ENCODE data around the gene FSTL5.
"Not testable (repeated sequence)": the region's sequence is repeated elsewhere in the genome, so short reads cannot be mapped to it uniquely, and the experiment has no call there.

Gene FSTL5

DNA sequence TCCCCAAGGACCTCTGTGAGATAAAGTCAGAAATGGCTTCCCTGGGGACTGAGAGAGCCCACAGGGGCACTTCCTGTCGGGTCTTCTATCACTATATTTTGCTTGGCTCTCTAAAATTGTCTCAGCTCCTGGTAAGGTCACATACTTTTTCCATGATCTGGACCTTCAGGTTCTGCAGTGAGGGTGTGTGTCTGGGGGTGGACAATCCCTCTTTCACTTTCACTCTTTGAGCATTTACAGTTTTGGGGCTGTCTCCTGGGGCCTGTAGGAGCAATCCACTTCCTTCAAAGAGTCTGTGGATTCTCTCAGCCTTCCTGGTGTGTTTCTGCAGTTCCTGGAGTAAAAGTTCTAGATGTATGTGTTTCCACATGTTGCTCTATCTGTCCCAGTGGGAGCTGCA lies 335.7 kb downstream of the FSTL5 start:
- no peak for DNase-seq

DNA sequence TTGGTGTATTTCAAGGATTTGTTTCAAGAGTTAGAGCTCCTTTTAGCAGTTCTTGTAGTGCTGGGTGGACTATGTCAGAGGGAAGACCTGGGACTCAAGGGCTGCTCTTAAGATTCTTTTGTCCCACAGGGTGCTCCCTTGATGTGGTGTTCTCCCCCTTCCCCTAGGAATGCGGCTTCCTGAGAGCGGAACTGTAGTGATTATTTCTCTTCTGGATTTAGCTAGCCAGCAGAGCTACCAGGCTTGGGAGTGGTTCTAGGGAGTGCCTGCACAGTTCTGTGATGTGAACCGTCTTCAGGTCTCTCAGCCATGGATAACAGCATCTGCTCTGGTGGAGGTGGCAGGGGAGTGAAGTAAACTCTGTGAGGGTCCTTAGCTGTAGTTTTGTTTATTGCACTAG lies 336.8 kb downstream of the FSTL5 start:
- DNase-seq, result no peak

DNA sequence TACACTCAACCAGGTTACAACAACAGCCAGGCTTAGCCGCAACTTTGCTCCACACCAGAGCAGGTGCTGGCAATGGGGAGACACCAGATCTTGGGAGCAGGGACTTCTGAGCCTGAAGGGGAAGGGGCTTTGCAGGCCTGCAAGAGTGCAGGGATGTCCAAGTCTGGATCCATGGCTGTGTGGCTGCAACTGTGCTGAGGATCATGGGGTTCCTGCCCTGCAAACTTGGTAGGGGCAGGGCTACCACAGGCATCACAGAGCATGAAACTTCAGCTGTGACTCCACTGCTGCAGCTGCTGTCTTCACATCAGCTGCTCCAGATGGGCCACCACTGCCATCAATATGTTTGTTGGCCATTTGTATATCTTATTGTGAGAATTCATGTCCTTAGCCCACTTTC lies 340.4 kb downstream of the FSTL5 start:
- DNase-seq, result no peak

DNA sequence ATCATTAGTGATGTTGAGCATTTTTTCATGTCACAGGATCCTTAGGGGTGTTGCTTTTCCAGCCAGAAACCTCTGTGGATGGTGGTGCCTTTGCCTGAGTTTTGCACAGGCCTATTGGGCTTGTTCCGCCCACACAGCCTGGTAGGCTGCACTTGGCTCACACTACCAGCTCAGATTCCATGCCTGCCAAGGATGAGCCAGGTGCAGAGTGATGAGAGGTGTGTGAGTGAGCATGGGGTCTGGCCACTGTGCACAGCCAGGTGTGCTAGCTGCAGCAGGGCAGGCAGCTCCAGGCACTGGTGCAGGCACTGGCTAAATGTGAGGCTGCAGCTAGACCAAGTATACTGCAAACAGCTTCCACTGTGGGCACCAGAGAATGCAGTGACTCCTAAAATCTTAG lies 341.6 kb downstream of the FSTL5 start:
- DNase-seq, result no peak

DNA sequence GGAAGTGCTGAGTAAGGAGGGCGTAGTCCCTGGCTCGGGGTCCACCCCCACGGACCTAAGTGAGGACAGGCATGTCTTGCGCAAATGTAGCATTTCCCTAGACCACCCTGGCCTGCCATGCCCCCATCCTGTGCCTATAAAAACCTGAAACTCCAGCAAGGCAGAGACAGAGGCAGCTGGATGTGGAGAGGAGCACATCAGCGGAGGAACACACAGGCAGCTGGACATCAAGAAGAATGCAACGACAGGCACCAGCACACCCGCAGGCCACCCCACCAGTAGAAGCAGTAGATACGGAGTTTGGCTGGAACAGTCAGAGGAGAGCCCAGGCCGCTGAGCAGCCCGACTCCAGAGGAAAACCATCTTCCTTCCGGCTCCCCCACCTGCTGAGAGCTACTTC lies 345.9 kb downstream of the FSTL5 start:
- DNase-seq, result no peak

DNA sequence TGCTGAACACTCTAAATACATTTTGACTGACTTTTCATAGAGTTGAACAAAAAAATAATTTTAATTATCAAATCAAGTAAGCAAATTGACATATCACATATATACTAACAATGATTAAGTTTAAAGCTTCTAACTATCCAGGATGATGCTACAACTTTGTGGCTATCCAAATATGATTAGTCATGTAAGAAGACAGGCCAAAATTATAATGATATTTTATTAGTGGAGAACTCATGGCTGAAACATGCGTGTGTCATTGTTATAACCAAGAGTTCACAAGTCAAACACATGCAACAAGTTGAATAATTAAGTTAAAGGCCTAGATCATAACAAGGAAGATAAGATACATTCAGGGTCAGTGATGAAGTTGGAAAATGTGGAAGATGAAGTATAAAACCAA lies 346.8 kb downstream of the FSTL5 start:
- no peak for DNase-seq

DNA sequence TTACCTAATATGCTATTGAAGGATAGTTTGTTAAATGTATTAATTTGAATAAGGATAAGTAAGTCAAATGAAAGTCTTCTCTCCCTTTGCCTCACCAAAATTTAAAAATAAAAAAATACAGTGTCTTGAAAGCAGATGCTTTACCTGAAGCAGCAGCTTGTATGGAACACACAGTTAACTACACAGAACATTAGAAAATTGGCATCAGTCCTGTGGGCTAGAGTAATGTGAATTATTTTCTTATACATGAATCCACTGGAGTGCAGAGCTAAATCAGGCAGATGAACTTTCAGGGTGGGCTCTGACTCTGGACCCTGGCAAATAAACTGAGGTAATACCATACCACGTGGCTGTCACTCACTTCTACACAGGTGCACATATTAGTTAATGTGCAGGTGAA lies 348.0 kb downstream of the FSTL5 start:
- no peak for DNase-seq

DNA sequence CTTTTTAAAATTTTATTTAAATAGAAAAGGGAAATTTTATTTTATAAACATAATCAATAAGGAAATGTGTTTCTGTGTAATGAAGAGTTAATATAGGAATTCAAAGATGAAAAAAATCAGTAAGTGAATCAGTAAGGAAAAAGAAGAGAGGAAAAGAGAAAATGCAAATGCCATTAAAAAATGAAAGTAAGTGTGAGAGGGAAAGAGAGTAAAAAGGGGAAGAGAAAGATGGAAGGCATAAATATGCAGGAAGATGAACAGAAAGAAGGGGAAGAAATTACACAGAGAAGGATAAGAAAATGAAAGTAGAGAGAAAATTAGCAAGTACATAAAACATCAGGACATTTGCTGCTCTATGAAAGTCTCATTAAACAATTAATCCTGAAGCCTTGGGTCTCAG lies 349.9 kb downstream of the FSTL5 start:
- DNase-seq, result no peak

DNA sequence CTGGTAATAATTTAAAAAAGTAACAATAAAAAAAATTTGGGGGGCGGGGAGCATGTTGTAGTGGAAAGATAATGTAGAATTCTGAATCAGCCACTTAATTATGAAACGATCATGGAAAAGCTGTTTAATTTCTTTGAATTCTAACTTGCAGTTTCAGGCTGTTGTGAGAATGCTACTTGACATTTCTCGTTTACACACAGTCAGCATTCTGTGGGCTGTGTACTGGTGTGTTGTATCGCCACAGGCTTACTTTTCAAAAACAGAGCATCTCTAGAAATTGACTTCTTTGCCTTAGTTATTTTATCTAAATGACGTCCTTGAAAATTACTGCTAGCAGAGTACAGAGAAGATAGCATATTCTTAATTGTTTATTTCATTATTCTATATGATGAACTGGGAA lies 350.4 kb downstream of the FSTL5 start:
- no peak for DNase-seq

DNA sequence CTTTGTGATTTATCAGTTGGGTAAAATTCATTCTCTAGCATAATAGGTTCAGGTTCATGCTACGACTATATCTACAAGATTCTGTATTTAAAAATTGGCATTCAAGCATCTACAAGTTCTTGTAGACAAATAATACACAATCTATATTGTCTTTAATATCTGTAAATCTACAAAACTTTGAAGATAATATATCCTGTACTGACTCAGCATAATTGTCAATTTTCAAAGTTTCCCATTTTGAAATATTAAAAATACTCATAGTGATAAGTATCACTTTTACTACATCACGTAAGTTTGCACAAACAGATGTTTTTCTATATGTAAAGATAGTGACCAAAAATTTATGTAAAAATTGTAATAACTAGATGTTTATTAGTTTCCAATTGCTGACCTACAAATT lies 360.6 kb downstream of the FSTL5 start:
- DNase-seq, result no peak

DNA sequence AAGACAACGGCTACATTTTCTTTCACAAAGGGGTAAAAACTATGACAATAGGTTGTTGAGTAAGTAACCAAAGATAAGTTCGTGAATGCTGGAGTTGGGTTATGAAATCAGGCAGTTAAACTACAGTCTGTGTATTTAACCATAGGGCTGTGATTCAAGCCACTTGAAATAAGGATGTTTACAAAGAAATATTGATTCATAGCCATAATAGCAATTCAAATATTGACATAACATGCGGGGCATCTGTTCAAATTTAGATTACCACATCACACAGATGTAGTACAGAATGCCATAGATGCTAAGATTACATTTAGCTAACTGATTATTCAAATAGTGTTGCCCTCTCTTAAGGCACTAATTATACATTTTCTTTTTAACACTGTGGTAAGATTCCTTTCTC lies 364.1 kb downstream of the FSTL5 start:
- DNase-seq, result peak; percentile 94

DNA sequence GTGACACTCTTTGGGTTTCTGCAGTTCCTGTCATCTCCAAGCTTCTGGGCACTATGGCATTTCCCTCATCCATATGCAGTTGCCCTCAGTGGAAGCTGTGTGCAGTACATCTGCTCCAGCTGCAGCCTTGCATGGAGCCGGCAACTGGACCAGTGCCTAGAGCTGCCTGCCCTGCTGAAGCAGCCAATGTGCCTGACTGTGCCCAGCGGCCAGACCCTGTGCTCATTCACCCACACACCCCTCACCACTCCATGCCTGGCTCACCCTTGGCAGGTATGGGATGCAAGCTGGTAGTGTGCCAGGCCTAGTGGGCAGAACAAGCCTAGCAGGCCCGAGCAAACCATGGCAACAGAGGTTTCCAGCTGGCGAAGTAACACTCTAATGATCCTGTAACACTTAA lies 370.8 kb downstream of the FSTL5 start:
- DNase-seq, result no peak

DNA sequence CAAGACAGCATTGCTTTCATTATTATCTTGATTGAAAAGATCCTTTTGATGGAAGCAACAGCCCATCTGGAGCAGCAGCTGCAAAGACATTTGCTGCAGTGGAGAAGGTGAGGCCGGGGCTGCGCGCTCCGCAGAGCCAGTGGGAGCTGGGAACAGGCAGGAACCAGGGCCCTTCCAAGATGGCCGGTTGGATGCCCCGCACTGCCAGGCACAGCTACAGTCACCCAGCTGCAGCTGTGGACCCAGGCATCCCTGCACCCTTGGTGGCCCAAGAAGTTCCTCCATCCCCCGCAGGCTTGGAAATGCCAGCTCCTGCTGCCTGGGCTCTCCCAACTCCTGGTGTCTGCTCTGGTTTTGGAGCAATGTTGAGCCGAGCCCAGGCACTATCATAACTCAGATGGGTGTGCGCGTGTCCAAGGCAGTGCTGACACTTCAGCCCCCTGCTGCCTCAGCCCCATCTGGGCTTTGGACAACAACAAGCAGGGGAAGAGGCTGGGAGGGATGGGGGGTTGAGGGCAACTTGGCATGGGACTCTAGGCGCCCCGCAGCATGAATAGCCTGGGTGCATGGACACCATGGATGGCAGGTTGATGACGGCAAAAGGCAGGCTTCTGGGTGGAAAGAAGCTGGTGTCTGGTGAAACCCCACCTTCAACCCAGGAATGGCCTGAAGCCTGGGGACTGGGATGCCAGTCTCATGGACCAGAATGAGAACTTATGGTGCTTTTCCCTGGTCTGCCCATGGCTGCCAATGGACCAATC lies 371.8 kb downstream of the FSTL5 start:
- DNase-seq, result no peak

DNA sequence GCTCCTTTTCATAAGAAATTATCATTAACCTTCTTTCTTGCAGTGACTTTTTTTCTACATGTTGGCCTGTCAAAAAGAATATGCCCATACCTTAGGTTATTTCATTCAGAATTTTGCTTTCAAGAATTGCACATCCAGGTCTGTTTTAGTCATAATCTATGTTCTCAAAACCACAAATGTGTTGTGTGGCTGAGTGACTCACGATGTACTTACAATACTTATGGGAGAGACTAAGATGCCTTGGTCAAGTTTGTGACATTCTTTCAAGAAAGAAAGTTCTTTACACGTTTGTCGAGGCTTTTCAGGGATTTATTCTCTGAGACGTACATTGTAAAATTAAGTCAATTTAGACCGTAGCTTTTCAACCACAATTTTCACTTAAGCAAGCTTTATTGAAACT lies 396.7 kb downstream of the FSTL5 start:
- DNase-seq, result no peak

DNA sequence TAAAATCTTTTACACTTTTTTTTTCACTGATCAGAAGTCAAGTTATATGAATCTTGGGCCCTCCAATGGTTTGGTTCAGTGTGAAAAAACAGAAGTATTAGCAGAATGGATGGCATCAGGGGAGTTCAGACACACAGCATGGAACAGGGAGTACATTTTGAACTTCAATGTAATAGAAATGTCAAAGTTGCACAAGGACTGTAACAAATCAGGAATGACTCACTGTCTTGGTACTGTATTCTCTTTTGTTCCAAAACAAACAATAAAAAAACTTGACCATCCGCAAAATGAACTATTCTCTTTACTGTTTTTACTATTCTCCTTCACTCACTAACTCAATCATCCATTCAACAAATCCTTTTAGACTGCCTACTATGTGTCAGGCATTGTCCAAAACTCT lies 401.0 kb downstream of the FSTL5 start:
- no peak for DNase-seq

DNA sequence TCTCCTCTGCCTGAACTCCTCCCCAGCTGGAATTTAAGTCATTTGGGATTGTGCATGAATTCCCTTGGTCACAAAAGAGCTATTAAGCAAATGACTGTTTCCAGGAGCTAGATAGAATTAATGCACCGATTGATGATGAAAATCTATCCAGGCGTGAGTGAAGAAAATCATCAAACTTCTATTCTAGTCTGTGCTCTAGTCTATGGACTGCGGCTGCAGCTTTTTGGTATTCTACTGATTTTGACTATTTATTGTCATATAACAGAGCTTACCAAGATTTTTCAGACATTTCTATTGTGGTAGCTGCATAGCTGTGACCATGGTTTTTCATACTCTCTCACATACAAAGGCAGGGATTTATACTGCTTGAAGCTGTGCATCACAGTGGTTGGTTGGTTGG lies 403.8 kb downstream of the FSTL5 start:
- no peak for DNase-seq

DNA sequence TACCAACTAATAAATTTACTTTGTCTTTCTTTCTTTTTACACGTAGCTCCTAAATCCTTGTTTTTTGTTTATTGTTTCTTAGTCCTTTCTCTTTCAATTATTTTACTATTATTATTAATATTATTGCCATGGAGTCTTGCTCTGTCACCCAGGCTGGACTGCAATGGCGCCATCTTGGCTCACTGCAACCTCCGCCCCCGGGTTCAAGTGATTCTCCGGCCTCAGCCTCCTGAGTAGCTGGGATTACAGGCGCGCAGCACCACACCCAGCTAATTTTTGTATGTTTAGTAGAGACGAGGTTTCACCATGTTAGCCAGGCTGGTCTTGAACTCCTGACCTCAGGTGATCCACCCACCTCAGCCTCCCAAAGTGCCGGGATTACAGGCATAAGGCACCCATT lies 405.4 kb downstream of the FSTL5 start:
- not testable (repeated sequence) for DNase-seq

DNA sequence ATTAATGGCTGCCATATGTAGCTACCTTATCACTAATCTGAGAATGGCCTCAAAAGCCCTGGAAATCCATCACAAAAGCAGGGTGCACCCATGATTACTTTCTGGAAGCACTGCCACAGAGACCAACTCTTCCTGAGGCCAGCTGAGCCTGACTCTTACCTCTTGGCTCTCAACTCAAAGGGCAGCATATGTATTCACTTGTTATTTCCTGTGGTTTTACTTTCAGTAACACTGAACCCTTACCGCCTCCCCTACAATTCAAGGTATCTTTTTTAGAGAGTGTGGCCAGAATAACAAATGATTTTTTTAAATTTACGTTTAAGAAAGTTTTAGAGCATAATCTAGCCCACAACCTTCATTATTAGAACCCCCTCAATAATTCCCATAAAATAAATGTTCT lies 434.9 kb downstream of the FSTL5 start:
- DNase-seq, result no peak

DNA sequence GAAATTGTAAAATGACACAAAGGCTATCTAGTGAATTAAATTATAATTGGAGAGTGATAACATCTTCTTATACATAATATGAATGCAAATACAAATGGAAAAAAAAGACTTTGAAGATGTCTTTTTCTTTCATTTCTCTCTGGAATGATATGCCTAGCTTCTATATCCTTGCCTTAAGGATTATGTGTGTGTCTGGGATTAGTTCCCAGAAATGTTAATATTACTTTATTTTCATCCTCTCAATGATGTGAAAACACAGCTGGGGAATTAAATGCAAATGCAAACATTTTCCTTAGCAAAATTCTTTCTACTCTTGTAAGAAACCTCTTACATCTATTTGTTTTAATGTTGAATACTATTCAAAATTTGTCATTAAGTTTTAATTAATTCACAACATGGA lies 441.9 kb downstream of the FSTL5 start:
- no peak for DNase-seq

DNA sequence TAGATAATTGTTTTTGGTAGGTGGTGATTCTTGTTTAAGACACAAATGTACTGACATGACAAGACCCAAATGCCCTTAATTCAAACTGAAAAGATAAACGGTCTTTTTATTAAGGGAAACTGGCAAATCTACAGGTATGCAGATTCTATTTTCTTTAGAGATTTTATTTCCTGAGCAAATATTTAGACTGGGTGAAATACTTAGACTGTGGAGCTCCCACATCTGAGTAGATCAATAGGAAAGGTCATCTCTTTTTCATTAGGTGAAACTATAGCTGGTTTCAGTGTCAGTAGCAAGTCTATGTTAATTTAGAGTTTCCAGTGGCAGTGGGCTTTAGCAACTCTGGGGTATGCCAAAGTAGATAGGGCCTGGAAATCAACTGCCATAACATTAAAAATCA lies 446.7 kb downstream of the FSTL5 start:
- no peak for DNase-seq

DNA sequence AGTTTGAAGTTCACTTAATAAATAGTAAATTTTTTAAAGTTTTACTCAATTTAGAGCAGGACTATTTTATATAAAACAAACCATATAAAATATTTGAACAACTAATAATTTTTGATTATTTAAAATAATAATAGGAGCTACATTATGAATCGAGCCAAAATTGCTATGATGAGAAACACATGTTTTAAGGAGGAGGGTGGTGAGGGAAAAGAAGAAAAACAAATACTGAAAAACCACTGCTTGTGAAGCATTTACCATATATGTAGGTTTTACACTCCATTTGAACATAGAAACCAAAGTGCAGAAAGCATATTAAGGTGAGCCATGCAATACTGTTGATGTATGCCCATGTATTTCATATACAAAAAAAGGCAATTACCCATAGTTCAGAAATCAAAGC lies 448.9 kb downstream of the FSTL5 start:
- no peak for DNase-seq

DNA sequence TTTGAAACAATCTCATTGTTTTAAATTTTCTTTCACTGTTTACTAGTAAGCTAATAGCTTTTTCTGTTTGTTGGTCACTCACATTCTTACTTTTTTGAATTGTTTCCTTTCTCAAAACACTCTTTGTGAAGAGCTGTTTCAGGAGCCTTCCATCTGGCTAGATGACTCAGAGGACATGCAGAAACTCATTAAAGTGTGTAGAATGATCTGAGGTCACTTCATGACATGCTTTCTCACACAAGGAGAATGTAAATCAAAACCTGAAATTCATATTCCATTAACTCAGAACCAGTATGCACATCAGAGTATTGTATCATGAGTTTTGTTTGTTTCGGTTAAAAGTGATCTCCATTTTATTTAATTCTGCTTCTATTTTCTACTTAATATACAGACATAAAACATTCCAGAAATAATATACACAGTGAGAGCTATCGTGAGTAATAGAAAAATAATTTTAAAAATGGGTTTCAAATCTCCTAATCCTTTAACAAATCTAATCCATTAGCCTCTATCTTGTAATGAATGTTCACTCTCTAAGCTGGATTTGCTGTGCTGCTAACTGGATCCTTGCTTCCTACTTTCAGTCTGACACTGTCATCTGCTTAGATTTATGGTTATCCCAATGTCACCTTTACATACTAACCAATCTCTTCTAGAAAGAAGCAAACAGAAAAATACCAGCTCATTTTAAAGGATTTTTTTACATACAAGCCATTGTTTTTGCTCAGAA lies 449.6 kb downstream of the FSTL5 start:
- DNase-seq, result no peak

DNA sequence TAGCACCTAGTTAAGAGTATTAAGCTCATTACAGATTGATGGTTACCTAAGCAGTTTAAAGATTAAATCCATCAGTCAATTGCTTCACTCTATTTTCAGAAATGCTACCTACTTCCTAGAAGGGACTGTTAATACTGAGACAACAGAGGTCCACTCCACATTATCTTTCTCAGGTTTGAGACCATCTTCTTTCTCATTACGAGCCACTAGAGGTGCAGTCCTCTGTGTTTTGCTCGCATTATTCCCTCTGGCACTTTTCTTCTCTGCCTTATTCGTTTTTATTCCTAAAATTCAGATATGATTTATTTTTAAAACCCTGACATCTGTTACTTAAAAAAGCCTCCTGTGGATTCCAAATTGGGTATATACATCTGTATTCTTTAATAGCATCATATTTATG lies 459.1 kb downstream of the FSTL5 start:
- no peak for DNase-seq

DNA sequence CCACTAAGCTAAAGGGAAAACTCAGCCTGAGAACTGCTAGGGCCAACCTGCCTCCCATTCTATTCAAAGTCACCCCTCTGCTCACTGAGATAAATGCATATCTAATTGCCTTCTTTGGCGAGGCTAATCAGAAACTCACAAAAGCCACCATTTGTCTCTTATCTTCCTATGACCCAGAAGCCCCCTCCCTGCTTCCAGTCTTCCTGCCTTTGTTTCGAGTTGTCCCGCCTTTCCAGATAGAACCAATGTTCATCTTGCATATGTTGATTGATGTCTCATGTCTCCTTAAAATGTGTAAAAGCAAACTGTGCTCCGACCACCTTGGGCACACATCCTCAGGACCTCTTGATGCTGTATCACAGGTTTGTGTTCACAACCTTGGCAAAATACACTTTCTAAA lies 459.8 kb downstream of the FSTL5 start:
- DNase-seq, result no peak

DNA sequence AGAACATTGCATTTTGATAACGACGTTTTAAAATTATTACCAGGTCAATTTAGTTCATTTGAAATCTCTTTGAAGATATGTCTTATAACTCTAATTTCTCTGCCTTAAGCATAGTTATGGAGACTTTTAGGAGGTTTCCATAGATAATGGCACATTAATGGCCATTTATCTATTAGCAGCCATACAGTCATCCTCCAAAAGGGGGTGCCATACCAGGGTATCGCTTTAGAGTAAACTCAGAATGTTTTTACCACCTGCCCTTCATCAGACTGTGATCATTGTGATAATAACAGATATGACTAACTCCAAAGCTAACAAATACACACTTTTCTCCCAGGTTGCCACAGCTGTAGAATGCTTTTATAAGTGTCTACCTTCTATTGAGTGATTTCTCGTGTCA lies 461.5 kb downstream of the FSTL5 start:
- DNase-seq, result no peak

Measured in DMS153 (cell line).